GM23338 (cell line): ENCODE results near the gene HNRNPC. TPM values are rescaled to one million over a fixed set of nuclear protein-coding genes. Genes with fewer than 3 reads are reported as not detected.
A peak's percentile ranks its signal among the peaks of the same experiment; 100 is the strongest.

ENCODE experiments used
- ATAC-seq: fragments of 200-7000 bp; cut with Tn5 transposase; 3 replicates; pipeline ENCODE4 v1.9.1; 2020
- DNase-seq: peaks from one replicate; pipeline ENCODE4 v3.0.0-alpha.2; 2015; ENCODE audit warnings: low spot score
- H2AFZ ChIP-seq: fragments of 200-600 bp; sonication (generic); 2 replicates; pipeline ENCODE4 v1.8.0; 2016; ENCODE audit warnings: antibody characterized with exemption, mild to moderate bottlenecking, moderate library complexity
- H3F3A ChIP-seq: fragments of 200-600 bp; sonication (generic); replicated peaks from 2 replicates; pipeline ENCODE4 v1.8.0; 2017; ENCODE audit warnings: antibody characterized with exemption, mixed run types, low read depth
- H3K27ac ChIP-seq: fragments of 200-600 bp; sonication (generic); 2 replicates; pipeline ENCODE4 v1.6.1; 2016; ENCODE audit warnings: low read depth
- H3K27me3 ChIP-seq: fragments of 200-600 bp; sonication (generic); 2 replicates; pipeline ENCODE4 v1.8.0; 2016; ENCODE audit warnings: mild to moderate bottlenecking, mixed run types, moderate library complexity; ENCODE audit not compliant: insufficient read depth
- H3K36me3 ChIP-seq: fragments of 200-600 bp; sonication (generic); 2 replicates; pipeline ENCODE4 v1.8.0; 2016; ENCODE audit warnings: mild to moderate bottlenecking; ENCODE audit not compliant: insufficient read depth
- H3K4me1 ChIP-seq: fragments of 200-600 bp; sonication (generic); 2 replicates; pipeline ENCODE4 v1.8.0; 2016; ENCODE audit warnings: mild to moderate bottlenecking, moderate library complexity; ENCODE audit not compliant: insufficient read depth
- H3K4me2 ChIP-seq: fragments of 200-600 bp; sonication (generic); 2 replicates; pipeline ENCODE4 v1.7.1; 2017; ENCODE audit warnings: mixed run types
- H3K4me3 ChIP-seq: fragments of 200-600 bp; sonication (generic); 2 replicates; pipeline ENCODE4 v1.6.1; 2016; ENCODE audit warnings: mixed run types
- H3K79me2 ChIP-seq: fragments of 200-600 bp; sonication (generic); replicated peaks from 2 replicates; pipeline ENCODE4 v1.8.0; 2017; ENCODE audit warnings: mild to moderate bottlenecking; ENCODE audit not compliant: insufficient read depth
- H3K9me2 ChIP-seq: fragments of 200-600 bp; sonication (generic); 2 replicates; pipeline ENCODE4 v1.8.0; 2017; ENCODE audit not compliant: insufficient read depth
- H4K20me1 ChIP-seq: fragments of 200-600 bp; sonication (generic); replicated peaks from 2 replicates; pipeline ENCODE4 v1.8.0; 2017; ENCODE audit warnings: mild to moderate bottlenecking; ENCODE audit not compliant: insufficient read depth
- H3K27ac Mint-ChIP-seq: 2 replicates; pipeline ENCODE4 v1.8.0; 2020; ENCODE audit warnings: inconsistent platforms, mild to moderate bottlenecking, moderate library complexity, mixed read lengths
- H3K27me3 Mint-ChIP-seq: 3 replicates; pipeline ENCODE4 v1.8.0; 2022; ENCODE audit warnings: low read depth, mild to moderate bottlenecking, moderate library complexity, mixed read lengths, inconsistent platforms; ENCODE audit not compliant: insufficient read depth, poor library complexity
- H3K36me3 Mint-ChIP-seq: 3 replicates; pipeline ENCODE4 v1.8.0; 2021; ENCODE audit warnings: low read depth, mild to moderate bottlenecking, inconsistent platforms, moderate library complexity, mixed read lengths
- H3K4me1 Mint-ChIP-seq: 3 replicates; pipeline ENCODE4 v1.8.0; 2020; ENCODE audit warnings: mild to moderate bottlenecking, inconsistent platforms, mixed read lengths
- H3K4me3 Mint-ChIP-seq: 3 replicates; pipeline ENCODE4 v1.8.0; 2021; ENCODE audit warnings: moderate library complexity, mild to moderate bottlenecking, inconsistent platforms, mixed read lengths
- H3K9me3 Mint-ChIP-seq: 3 replicates; pipeline ENCODE4 v1.8.0; 2020; ENCODE audit warnings: moderate library complexity, mild to moderate bottlenecking, inconsistent platforms, mixed read lengths
- CREB1 ChIP-seq: fragments of 250-450 bp; sonication (Bioruptor Pico); IDR thresholded peaks from 2 replicates; pipeline ENCODE4 v1.5.0; 2020; ENCODE audit warnings: low read depth, mild to moderate bottlenecking, moderate library complexity
- EZH2phosphoT487 ChIP-seq: fragments of 200-600 bp; sonication (generic); IDR thresholded peaks from one replicate; pipeline ENCODE4 v1.8.1; 2018; ENCODE audit warnings: antibody characterized with exemption; ENCODE audit not compliant: unreplicated experiment
- JUNB ChIP-seq: IDR thresholded peaks from one replicate; pipeline ENCODE4 v1.6.1; 2016; ENCODE audit warnings: antibody characterized with exemption; ENCODE audit not compliant: unreplicated experiment
- NANOG ChIP-seq: IDR thresholded peaks from 2 replicates; pipeline ENCODE4 v1.6.1; 2016; ENCODE audit warnings: antibody characterized with exemption, borderline replicate concordance
- POLR2AphosphoS5 ChIP-seq: IDR thresholded peaks from 2 replicates; pipeline ENCODE4 v1.6.1; 2016; ENCODE audit warnings: antibody characterized with exemption, low read depth
- polyA plus RNA-seq: library from polyadenylated mRNA; unstranded; fragments of >200 nt; fragmentation: Nextera tagmentation; extraction: Ambion mirVana; gene quantifications from 2 replicates; pipeline ENCODE4 v1.2.1, GENCODE V29; 2016
- total RNA-seq: library from RNA; depleted of rRNA; stranded (reverse); fragments of >200 nt; shearing (Covaris generic); gene quantifications from 2 replicates; pipeline ENCODE4 v1.2.3, GENCODE V29; 2014
- TF ChIP-seq, protein P1 (sequence below), 2 experiments: fragments of 200-600 bp in 1 of 2; sonication (generic) in 1 of 2; conservative IDR thresholded peaks; 2 replicates each; pipeline versions ENCODE4 v1.5.1 to v1.6.1; 2016 to 2017; ENCODE audit warnings: antibody characterized with exemption in 2 of 2, low read depth in 2 of 2, mild to moderate bottlenecking in 2 of 2, moderate library complexity in 1 of 2
- TF ChIP-seq, protein P2 (sequence below): IDR thresholded peaks from one replicate; pipeline ENCODE4 v1.6.1; 2018; ENCODE audit warnings: antibody characterized with exemption; ENCODE audit not compliant: unreplicated experiment

Gene HNRNPC
- total and polyA plus RNA-seq, 2 experiments from 2014 or later, result 1,259 to 1,296 TPM

DNA sequence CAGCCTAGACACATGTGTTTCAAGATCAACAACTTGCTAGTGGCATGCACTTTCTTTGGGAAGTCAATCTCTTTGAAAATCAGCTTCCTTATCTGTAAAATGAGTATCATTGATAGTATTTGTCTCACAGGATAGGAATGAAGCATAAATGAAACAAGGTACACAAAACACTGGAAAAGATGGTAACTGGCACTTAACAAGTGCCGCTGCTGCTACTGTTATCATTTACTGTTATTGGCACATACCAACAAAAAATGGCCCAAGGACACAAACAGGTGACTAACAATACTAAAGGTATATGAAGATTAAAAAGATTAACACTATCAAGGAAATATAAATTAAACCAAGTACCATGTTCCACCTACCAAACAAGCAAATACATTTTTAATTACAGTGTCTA is 20.9 kb downstream of the HNRNPC start:
- Mint-ChIP-seq H3K4me3 (peak overlapping the region; percentile 11; the same call in 1 of the 3 replicates), H3K27ac (peak overlapping the region; percentile 29), H3K4me1 (peaks cover 36% of the 10 kb centered on the region), H3K9me3 (no peaks in the 10 kb centered on the region; the same call in 2 of the 3 replicates), H3K36me3 (peaks cover 93% of the 10 kb centered on the region), H3K27me3 (peaks cover 17% of the 10 kb centered on the region)
- no peak for TF ChIP-seq CREB1
- no peak for TF ChIP-seq NANOG
- H3K27ac ChIP-seq, result peak overlapping the region; percentile 62; the same call in 1 of the 2 replicates
- H3K4me2 ChIP-seq, result no peak overlapping the region
- H4K20me1 ChIP-seq, result peaks cover 95% of the 10 kb centered on the region
- H3K9me2 ChIP-seq, result no peaks in the 10 kb centered on the region
- DNase-seq (no peak), ATAC-seq (no peak)
- peaks cover 100% of the 10 kb centered on the region for H3K79me2 ChIP-seq
- H3K36me3 ChIP-seq, result peaks cover 53% of the 10 kb centered on the region
- H3K27me3 ChIP-seq, result no peaks in the 10 kb centered on the region
- H2AFZ ChIP-seq, result no peak overlapping the region
- peaks cover 39% of the 10 kb centered on the region for H3F3A ChIP-seq
- no peaks in the 10 kb centered on the region; the same call in 1 of the 2 replicates for H3K4me1 ChIP-seq
- no peak overlapping the region for H3K4me3 ChIP-seq

DNA sequence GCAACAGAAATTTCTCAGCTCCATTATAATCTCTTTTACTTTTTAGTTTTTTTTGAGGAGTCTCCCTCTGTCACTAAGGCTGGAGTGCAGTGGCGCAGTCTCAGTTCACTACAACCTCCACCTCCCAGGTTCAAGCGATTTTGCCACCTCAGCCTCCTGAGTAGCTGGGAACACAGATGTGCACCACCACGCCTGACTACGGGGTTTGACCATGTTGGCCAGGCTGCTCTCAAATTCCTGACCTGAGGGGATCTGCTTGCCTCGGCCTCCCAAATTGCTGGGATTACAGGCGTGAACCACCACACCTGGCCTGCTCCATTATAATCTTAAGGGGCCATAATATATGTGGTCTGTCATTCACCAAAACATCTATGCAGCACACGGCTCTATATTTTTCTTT is 23.4 kb downstream of the HNRNPC start:
- Mint-ChIP-seq H3K27me3 (peaks cover 18% of the 10 kb centered on the region), H3K9me3 (no peaks in the 10 kb centered on the region; the same call in 2 of the 3 replicates), H3K36me3 (peaks cover 88% of the 10 kb centered on the region), H3K4me3 (no peak overlapping the region), H3K27ac (peak overlapping the region; percentile 59; the same call in 1 of the 2 replicates), H3K4me1 (peaks cover 46% of the 10 kb centered on the region)
- Histone ChIP-seq H3K4me2 (no peak overlapping the region), H3F3A (peaks cover 40% of the 10 kb centered on the region), H4K20me1 (peaks cover 96% of the 10 kb centered on the region), H3K36me3 (peaks cover 46% of the 10 kb centered on the region), H3K79me2 (peaks cover 100% of the 10 kb centered on the region), H2AFZ (no peak overlapping the region), H3K4me1 (peaks cover 4% of the 10 kb centered on the region; the same call in 1 of the 2 replicates), H3K27ac (peak overlapping the region; percentile 46; the same call in 1 of the 2 replicates), H3K4me3 (no peak overlapping the region), H3K9me2 (no peaks in the 10 kb centered on the region), H3K27me3 (no peaks in the 10 kb centered on the region)
- TF ChIP-seq, protein P1, sequence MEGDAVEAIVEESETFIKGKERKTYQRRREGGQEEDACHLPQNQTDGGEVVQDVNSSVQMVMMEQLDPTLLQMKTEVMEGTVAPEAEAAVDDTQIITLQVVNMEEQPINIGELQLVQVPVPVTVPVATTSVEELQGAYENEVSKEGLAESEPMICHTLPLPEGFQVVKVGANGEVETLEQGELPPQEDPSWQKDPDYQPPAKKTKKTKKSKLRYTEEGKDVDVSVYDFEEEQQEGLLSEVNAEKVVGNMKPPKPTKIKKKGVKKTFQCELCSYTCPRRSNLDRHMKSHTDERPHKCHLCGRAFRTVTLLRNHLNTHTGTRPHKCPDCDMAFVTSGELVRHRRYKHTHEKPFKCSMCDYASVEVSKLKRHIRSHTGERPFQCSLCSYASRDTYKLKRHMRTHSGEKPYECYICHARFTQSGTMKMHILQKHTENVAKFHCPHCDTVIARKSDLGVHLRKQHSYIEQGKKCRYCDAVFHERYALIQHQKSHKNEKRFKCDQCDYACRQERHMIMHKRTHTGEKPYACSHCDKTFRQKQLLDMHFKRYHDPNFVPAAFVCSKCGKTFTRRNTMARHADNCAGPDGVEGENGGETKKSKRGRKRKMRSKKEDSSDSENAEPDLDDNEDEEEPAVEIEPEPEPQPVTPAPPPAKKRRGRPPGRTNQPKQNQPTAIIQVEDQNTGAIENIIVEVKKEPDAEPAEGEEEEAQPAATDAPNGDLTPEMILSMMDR (conservative IDR thresholded peaks at IDR 0.05; ENCODE audit: low read depth in 2 of 2), result no peak
- TF ChIP-seq POLR2AphosphoS5 (peak; percentile 25; the same call in 1 of the 2 replicates), EZH2phosphoT487 (no peak), JUNB (no peak)
- DNase-seq (no peak), ATAC-seq (no peak)

DNA sequence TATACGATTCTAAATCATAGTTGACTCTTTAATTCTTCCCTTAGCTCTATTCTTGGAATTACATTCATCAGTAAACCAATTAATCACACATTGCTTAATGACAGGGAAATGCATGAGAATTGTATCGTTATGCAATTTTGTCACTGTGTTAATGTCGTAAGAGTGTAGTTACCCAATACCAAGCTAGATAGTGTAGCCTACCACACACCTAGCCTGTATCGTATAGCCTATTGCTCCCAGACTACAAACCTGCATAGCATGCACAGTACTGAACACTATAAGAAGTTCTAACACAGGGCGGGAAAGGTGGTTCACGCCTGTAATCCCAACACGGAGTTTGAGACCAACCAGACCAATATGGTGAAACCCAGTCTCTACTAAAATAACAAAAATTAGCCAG is 24.7 kb downstream of the HNRNPC start:
- DNase-seq (no peak), ATAC-seq (peak; percentile 15)
- Mint-ChIP-seq H3K27me3 (peaks cover 22% of the 10 kb centered on the region), H3K9me3 (no peaks in the 10 kb centered on the region; the same call in 2 of the 3 replicates), H3K4me1 (peaks cover 46% of the 10 kb centered on the region), H3K27ac (no peak overlapping the region), H3K36me3 (peaks cover 85% of the 10 kb centered on the region), H3K4me3 (no peak overlapping the region)
- Histone ChIP-seq H3K4me2 (no peak overlapping the region), H3K9me2 (no peaks in the 10 kb centered on the region), H3F3A (peaks cover 46% of the 10 kb centered on the region), H3K4me3 (no peak overlapping the region), H3K27me3 (no peaks in the 10 kb centered on the region), H3K4me1 (peaks cover 12% of the 10 kb centered on the region; the same call in 1 of the 2 replicates), H2AFZ (no peak overlapping the region), H3K27ac (peak overlapping the region; percentile 58), H4K20me1 (peaks cover 99% of the 10 kb centered on the region), H3K36me3 (peaks cover 41% of the 10 kb centered on the region), H3K79me2 (peaks cover 100% of the 10 kb centered on the region)
- TF ChIP-seq POLR2AphosphoS5, result 0 out of 2 replicates have a peak, but pooled peaks have one; percentile 36
- TF ChIP-seq, protein P2, sequence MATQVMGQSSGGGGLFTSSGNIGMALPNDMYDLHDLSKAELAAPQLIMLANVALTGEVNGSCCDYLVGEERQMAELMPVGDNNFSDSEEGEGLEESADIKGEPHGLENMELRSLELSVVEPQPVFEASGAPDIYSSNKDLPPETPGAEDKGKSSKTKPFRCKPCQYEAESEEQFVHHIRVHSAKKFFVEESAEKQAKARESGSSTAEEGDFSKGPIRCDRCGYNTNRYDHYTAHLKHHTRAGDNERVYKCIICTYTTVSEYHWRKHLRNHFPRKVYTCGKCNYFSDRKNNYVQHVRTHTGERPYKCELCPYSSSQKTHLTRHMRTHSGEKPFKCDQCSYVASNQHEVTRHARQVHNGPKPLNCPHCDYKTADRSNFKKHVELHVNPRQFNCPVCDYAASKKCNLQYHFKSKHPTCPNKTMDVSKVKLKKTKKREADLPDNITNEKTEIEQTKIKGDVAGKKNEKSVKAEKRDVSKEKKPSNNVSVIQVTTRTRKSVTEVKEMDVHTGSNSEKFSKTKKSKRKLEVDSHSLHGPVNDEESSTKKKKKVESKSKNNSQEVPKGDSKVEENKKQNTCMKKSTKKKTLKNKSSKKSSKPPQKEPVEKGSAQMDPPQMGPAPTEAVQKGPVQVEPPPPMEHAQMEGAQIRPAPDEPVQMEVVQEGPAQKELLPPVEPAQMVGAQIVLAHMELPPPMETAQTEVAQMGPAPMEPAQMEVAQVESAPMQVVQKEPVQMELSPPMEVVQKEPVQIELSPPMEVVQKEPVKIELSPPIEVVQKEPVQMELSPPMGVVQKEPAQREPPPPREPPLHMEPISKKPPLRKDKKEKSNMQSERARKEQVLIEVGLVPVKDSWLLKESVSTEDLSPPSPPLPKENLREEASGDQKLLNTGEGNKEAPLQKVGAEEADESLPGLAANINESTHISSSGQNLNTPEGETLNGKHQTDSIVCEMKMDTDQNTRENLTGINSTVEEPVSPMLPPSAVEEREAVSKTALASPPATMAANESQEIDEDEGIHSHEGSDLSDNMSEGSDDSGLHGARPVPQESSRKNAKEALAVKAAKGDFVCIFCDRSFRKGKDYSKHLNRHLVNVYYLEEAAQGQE, result no peak
